Measurements from ENCODE around the gene SCAF1. TPM values are rescaled to one million over a fixed set of nuclear protein-coding genes. Genes with fewer than 3 reads are reported as not detected.
A peak's percentile ranks its signal among the peaks of the same experiment; 100 is the strongest.

Gene SCAF1, protein sequence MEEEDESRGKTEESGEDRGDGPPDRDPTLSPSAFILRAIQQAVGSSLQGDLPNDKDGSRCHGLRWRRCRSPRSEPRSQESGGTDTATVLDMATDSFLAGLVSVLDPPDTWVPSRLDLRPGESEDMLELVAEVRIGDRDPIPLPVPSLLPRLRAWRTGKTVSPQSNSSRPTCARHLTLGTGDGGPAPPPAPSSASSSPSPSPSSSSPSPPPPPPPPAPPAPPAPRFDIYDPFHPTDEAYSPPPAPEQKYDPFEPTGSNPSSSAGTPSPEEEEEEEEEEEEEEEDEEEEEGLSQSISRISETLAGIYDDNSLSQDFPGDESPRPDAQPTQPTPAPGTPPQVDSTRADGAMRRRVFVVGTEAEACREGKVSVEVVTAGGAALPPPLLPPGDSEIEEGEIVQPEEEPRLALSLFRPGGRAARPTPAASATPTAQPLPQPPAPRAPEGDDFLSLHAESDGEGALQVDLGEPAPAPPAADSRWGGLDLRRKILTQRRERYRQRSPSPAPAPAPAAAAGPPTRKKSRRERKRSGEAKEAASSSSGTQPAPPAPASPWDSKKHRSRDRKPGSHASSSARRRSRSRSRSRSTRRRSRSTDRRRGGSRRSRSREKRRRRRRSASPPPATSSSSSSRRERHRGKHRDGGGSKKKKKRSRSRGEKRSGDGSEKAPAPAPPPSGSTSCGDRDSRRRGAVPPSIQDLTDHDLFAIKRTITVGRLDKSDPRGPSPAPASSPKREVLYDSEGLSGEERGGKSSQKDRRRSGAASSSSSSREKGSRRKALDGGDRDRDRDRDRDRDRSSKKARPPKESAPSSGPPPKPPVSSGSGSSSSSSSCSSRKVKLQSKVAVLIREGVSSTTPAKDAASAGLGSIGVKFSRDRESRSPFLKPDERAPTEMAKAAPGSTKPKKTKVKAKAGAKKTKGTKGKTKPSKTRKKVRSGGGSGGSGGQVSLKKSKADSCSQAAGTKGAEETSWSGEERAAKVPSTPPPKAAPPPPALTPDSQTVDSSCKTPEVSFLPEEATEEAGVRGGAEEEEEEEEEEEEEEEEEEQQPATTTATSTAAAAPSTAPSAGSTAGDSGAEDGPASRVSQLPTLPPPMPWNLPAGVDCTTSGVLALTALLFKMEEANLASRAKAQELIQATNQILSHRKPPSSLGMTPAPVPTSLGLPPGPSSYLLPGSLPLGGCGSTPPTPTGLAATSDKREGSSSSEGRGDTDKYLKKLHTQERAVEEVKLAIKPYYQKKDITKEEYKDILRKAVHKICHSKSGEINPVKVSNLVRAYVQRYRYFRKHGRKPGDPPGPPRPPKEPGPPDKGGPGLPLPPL
- 10 to 100 TPM; 48.1 to 59.9 TPM for total RNA-seq

DNA sequence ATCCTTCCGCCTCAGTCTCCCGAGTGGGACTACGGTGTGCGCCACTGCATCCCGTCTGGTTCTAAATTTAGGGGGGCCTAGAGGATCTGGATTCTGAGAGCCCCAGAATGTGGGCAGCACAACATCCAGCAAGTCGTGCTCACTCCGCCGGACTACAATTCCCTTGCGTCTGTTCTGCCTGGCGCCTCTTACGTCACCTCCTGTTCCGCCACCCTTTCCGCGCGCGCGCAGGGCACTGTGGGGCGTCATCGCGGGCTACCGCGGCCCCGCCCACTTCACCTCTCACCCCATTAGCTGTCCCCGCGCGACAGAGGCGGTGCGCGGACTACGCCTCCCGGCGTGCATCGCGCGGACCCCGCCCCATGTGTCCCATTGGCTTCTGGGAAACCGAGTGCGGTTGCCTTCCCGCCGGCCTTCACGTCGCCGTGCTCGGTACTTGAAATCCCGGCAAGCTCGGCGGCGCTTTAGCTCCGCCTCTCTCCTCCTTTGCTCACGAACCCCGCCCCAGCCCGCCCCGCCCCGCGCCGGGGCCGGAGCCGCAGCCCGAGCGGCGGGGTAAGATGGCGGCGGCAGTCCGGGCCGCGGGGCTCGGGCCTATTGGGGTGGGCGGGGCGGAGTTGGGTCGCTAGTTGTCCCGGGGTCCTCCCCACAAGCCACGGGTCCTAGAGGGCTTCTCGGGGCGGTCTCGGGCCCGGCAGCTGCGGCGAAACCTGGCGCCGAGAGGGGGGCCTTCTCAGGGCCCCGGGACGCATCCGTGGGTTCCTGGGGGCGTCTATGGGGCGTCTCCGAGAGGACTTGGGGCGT is at the start of gene SCAF1:
TSS of gene SCAF1 (plus strand) at position 522 of the 804 bp plus-strand sequence. CDS start 2,818 bp downstream, outside the sequence.
- CTCF ChIA-PET, result interaction anchor here (0.6 to 2.7 kb wide), 7 partner anchors 13 to 739 kb away, joined by 3 to 12 read pairs (median 3); partner anchors contain the start of genes NOSIP, PRMT1 and PRRG2
- peak within 1 kb of the TSS; percentile 99 for H3K27ac Mint-ChIP-seq
- peak; percentile 99 for DNase-seq
- peaks cover 15% of the 10 kb centered on the region for H3K36me3 Mint-ChIP-seq (ENCODE audit: low read depth)
- POLR2A ChIA-PET, result no interaction called here
- peaks cover 55% of the 10 kb centered on the region for H3K4me1 Mint-ChIP-seq
- H3K9me3 Mint-ChIP-seq, result no peaks in the 10 kb centered on the region
- H3K4me3 Mint-ChIP-seq, result peak within 1 kb of the TSS; percentile 93
- peaks cover 7% of the 10 kb centered on the region for H3K27me3 Mint-ChIP-seq

DNA sequence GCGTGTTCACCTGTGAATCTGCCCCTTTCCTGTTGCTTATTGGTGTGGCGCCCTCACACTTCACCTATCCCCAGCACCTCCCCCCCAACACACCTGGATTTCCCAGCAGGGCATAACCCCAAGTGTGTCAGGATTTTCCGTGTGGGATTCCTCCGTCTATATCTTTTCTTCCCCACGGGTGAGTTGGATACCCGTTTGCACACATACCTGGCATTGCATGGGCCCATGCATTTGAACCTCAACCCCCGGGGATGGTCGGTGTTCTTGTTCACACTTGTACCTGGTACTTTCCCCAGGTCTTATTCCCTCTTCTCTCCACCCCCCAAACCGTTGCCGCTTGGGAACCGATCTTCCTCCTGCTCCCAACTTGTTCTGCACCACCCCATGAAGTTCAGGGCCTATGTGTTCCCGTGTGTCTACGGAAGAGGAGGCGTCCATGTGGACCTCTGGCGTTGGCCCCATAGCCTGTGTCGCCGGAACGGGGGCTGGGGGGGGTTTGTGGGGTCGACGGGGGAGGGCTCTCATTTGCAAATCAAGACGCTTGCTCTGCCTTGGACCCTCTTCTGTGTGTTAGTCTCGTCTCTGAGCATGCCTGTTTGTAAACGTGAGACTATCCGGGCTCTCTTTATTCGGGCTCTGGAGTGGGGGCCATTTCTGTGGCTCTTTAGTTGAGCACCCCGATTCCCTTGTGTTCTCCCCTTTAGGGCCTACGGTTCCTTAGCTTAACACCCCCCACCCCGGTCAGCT is 49.4 kb upstream of the SCAF1 start:
- no peaks in the 10 kb centered on the region for H3K9me3 Mint-ChIP-seq
- H3K4me1 Mint-ChIP-seq, result peaks cover 31% of the 10 kb centered on the region
- peaks cover 5% of the 10 kb centered on the region for H3K27me3 Mint-ChIP-seq
- H3K36me3 Mint-ChIP-seq (ENCODE audit: low read depth), result peaks cover 16% of the 10 kb centered on the region
- POLR2A ChIA-PET, result no interaction called here
- CTCF ChIA-PET, result interaction anchor here (0.6 to 0.9 kb wide), 5 partner anchors 23 to 143 kb away, joined by 3 read pairs; no protein-coding TSS in a partner anchor
- H3K4me3 Mint-ChIP-seq, result peak overlapping the region; percentile 90
- H3K27ac Mint-ChIP-seq, result peak overlapping the region; percentile 90
- DNase-seq, result peak; percentile 21

DNA sequence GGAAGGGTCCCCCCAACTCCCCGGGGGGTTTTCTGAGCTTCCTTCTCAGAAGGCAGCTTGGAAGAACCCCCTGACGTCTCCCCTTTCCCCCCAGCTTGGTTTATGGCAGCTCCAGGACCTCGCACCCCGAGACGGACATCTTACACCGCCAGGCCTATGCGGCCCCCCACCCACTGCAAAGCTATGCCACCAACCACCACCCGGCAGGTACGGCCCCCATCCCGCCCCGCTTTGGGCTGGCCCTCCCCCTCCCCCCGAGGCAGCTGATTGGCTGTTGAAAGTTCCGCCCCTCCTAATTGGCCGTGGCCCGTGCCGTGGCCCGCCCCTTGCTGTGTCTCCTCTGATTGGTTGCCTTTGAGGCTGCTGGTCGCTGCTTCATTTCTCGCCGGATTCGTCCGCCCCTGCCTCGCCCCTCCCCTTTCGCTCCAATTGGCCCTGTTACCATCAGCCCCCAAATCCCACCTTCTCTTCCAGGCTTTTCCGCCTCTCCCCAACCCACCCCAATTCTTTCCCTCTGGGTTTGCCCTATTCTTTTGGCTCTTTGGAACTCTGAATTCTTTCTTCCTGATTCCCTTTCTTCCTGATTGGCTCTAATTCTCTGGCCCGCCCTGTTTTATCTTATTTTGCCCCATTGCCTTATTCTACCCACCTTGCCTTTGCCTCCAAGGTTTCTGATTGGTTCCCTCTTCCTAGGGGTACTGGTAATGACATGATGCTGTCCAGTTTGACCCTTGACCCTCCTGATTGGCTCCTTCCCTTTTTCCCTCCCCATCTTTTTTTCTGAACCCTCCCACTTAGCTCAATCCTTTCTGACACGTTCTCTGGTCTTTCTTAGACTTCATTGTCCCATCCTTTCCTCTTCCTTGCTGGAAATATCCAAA is 48.5 kb upstream of the SCAF1 start:
- Mint-ChIP-seq H3K27ac (peak overlapping the region; percentile 90), H3K4me3 (peak overlapping the region; percentile 90), H3K36me3 (ENCODE audit: low read depth) (peaks cover 21% of the 10 kb centered on the region), H3K9me3 (no peaks in the 10 kb centered on the region), H3K4me1 (peaks cover 30% of the 10 kb centered on the region), H3K27me3 (peaks cover 4% of the 10 kb centered on the region)
- POLR2A ChIA-PET, result no interaction called here
- DNase-seq, result peak; percentile 96
- CTCF ChIA-PET, result interaction anchor here (0.6 to 0.9 kb wide), 3 partner anchors 86 to 142 kb away, joined by 3 read pairs; no protein-coding TSS in a partner anchor

DNA sequence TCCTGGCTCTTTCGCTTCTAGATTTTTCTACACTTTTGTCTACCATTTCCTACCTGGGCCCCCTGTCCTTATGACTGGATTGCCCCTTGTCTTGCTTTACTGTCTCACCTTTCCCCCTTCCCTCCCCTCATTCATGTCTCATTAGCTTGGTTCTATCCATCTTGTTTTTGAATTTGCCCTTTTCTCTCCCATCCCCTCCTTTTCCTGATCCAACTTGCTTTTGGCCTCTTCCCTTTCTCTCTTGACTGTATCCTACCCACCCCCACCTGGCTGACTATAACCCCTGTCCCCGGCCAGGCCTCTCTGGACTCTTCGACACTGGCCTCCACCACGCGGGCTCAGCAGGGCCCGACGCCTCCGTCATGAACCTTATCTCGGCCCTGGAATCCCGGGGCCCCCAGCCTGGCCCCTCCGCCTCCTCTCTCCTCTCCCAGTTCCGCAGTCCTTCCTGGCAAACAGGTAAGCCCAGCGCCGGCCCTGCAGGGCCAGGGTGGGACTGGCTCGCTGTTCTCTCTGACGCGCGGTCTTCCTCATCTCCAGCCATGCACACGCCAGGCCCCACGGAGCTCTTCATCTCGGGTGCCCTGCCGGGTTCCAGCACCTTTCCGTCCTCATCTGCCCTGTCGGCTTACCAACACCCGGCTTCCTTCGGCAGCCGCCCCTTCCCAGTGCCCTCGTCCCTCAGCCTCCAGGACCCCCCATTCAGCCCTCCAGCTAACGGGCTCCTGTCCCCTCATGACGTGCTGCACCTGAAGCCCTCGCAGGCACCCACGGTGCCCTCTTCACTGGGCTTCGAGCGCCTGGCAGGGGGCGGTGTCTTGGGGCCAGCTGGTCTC is 47.6 kb upstream of the SCAF1 start:
- Mint-ChIP-seq H3K9me3 (no peaks in the 10 kb centered on the region), H3K36me3 (ENCODE audit: low read depth) (peaks cover 27% of the 10 kb centered on the region), H3K27ac (peak overlapping the region; percentile 90), H3K4me3 (peak overlapping the region; percentile 90), H3K27me3 (no peaks in the 10 kb centered on the region), H3K4me1 (peaks cover 25% of the 10 kb centered on the region)
- no peak for DNase-seq
- ChIA-PET POLR2A (no interaction called here), CTCF (interaction anchor here (0.8 kb wide), 1 partner anchor 24 kb away, joined by 4 read pairs; no protein-coding TSS in a partner anchor)

DNA sequence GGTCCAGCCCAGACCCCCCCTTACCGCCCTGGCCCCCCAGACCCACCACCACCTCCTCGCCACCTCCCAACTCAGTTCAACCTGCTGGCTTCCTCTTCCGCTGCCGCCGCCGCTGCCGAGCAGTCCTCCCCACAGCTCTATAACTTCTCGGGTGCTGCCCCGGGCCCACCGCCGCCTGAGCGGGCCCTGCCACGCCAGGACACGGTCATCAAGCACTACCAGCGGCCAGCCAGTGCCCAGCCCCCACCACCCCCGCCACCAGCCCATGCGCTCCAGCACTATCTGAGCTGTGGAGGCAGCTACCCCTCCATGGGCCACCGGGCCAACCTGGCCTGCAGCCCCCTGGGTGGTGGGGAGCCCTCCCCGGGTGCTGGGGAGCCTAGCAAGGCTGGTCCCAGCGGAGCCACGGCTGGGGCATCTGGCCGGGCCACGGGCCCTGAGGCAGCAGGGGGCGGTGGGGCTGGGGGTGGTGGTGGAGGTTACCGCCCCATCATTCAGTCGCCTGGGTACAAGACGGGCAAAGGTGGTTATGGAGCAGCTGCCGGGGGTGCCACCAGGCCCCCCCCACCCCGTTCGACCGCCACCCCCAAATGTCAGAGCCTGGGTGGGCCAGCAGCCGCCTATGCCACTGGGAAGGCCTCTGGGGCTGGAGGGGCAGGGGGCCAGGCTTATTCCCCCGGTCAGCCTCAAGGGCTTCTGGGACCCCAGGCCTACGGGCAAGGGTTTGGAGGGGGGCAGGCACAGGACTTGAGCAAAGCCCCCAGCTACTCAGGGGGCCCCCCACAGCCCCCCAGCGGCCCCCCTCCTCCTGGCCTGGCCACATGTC is 46.8 kb upstream of the SCAF1 start:
- peaks cover 34% of the 10 kb centered on the region for H3K36me3 Mint-ChIP-seq (ENCODE audit: low read depth)
- DNase-seq, result no peak
- H3K4me3 Mint-ChIP-seq, result no peak overlapping the region
- H3K4me1 Mint-ChIP-seq, result peaks cover 20% of the 10 kb centered on the region
- no peak overlapping the region for H3K27ac Mint-ChIP-seq
- H3K9me3 Mint-ChIP-seq, result no peaks in the 10 kb centered on the region
- H3K27me3 Mint-ChIP-seq, result no peaks in the 10 kb centered on the region
- CTCF ChIA-PET, result interaction anchor here (0.8 to 1.4 kb wide), 3 partner anchors 10 to 25 kb away, joined by 3 to 5 read pairs (median 4); no protein-coding TSS in a partner anchor
- POLR2A ChIA-PET, result no interaction called here

DNA sequence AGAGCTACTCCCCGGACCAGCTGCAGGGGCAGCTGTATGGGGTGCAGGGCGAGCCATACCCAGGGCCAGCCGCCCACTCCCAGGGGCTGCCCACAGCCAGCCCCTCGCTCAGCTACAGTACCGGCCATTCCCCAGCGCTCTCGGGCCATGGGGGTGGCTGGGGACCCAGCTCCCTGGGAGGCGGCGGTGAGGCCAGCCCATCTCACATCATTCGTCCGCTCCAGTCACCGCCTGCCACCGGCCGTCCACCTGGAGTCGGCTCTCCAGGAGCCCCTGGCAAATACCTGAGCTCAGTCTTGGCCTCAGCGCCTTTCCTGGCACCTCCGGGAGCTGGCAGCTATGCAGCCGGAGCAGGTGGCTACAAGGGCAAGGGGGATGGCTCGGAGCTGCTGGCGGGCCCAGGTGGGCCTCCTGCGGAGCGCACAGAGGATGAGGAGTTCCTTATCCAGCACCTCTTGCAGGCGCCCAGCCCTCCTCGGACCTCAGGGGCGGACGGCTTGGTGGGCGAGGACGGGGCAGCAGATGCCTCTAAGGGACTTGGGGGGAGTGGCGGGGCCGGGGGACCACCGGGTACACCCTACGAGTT is 46.1 kb upstream of the SCAF1 start:
- no peak for DNase-seq
- POLR2A ChIA-PET, result no interaction called here
- CTCF ChIA-PET, result interaction anchor here (0.5 to 1.4 kb wide), 4 partner anchors 10 to 735 kb away, joined by 3 to 5 read pairs (median 4); no protein-coding TSS in a partner anchor
- H3K27ac Mint-ChIP-seq, result no peak overlapping the region
- H3K27me3 Mint-ChIP-seq, result no peaks in the 10 kb centered on the region
- H3K36me3 Mint-ChIP-seq (ENCODE audit: low read depth), result peaks cover 39% of the 10 kb centered on the region
- H3K4me3 Mint-ChIP-seq, result no peak overlapping the region
- no peaks in the 10 kb centered on the region for H3K9me3 Mint-ChIP-seq
- peaks cover 19% of the 10 kb centered on the region for H3K4me1 Mint-ChIP-seq

DNA sequence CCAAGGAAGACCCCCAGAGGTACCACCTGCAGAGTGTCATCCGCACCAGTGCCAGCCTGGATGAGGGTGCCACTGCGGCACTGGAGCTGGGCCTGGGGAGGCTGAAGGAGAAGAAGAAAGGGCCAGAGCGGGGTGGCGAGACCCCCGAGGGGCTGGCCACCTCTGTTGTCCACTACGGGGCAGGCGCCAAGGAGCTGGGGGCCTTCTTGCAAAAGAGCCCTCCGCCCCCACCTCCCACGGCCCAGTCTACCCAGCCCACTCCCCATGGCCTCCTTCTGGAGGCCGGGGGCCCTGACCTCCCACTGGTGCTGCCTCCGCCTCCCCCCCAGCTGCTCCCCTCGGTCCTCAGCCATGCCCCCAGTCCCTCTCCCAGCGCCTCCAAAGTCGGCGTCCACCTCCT is 45.6 kb upstream of the SCAF1 start:
- ChIA-PET POLR2A (no interaction called here), CTCF (interaction anchor here (0.5 to 1.4 kb wide), 5 partner anchors 9 to 736 kb away, joined by 3 to 5 read pairs (median 3); no protein-coding TSS in a partner anchor)
- Mint-ChIP-seq H3K9me3 (no peaks in the 10 kb centered on the region), H3K36me3 (ENCODE audit: low read depth) (peaks cover 44% of the 10 kb centered on the region), H3K27ac (no peak overlapping the region), H3K4me1 (peaks cover 19% of the 10 kb centered on the region), H3K4me3 (no peak overlapping the region), H3K27me3 (no peaks in the 10 kb centered on the region)
- no peak for DNase-seq

DNA sequence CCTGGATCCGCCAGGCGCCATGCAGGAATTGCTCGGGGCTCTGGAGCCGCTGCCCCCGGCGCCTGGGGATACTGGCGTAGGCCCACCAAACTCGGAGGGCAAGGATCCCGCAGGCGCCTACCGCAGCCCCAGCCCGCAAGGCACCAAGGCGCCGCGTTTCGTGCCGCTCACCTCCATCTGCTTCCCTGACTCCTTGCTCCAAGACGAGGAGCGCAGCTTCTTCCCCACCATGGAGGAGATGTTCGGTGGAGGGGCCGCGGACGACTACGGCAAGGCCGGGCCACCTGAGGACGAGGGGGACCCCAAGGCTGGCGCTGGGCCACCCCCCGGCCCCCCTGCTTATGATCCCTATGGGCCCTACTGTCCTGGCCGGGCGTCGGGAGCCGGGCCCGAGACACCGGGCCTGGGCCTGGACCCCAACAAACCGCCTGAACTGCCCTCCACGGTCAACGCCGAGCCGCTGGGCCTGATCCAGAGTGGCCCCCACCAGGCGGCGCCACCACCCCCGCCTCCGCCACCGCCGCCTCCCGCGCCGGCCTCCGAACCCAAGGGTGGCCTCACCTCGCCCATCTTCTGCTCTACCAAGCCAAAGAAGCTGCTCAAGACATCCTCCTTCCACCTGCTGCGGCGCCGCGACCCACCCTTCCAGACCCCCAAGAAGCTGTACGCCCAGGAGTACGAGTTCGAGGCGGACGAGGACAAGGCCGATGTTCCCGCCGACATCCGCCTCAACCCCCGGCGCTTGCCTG is 44.9 kb upstream of the SCAF1 start:
- no peaks in the 10 kb centered on the region for H3K27me3 Mint-ChIP-seq
- H3K9me3 Mint-ChIP-seq, result no peaks in the 10 kb centered on the region
- H3K4me3 Mint-ChIP-seq, result no peak overlapping the region
- peaks cover 19% of the 10 kb centered on the region for H3K4me1 Mint-ChIP-seq
- no peak for DNase-seq
- CTCF ChIA-PET, result interaction anchor here (0.5 to 1.3 kb wide), 3 partner anchors 8 to 155 kb away, joined by 3 to 4 read pairs (median 3); no protein-coding TSS in a partner anchor
- peaks cover 49% of the 10 kb centered on the region for H3K36me3 Mint-ChIP-seq (ENCODE audit: low read depth)
- H3K27ac Mint-ChIP-seq, result no peak overlapping the region
- POLR2A ChIA-PET, result no interaction called here

DNA sequence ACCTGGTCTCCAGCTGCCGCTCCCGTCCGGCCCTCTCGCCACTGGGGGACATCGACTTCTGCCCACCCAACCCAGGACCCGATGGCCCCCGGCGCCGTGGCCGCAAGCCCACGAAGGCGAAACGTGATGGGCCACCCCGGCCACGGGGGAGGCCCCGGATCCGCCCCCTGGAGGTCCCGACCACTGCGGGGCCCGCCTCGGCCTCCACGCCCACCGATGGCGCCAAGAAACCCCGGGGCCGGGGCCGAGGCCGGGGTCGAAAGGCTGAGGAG is 44.4 kb upstream of the SCAF1 start:
- no peak overlapping the region for H3K4me3 Mint-ChIP-seq
- DNase-seq, result no peak
- POLR2A ChIA-PET, result no interaction called here

More for the DNA sequence above, 44.4 kb upstream of the SCAF1 start:
- Mint-ChIP-seq H3K4me1 (peaks cover 17% of the 10 kb centered on the region), H3K27me3 (no peaks in the 10 kb centered on the region), H3K27ac (no peak overlapping the region), H3K36me3 (ENCODE audit: low read depth) (peaks cover 50% of the 10 kb centered on the region), H3K9me3 (no peaks in the 10 kb centered on the region)
- CTCF ChIA-PET, result interaction anchor here (1.1 kb wide), 1 partner anchor 155 kb away, joined by 4 read pairs; no protein-coding TSS in a partner anchor
